ENCODE measurements around the gene XRCC1.
A peak's percentile ranks its signal among the peaks of the same experiment; 100 is the strongest.

XRCC1 gene

GRCh38 chr19:43534305-43534815 lies 41.0 kb downstream of the XRCC1 start:
- no peak overlapping the region for H3K27ac ChIP-seq
- H3K4me3 ChIP-seq (ENCODE audit: low read depth, low read length) = peak overlapping the region; percentile 54
- no peak for DNase-seq
- in situ Hi-C loops (cut with HindIII; ENCODE audit: low pct_ligation_motif_present, low sequenced_read_pairs) = no loop called here
- no peaks in the 10 kb centered on the region for H3K27me3 ChIP-seq (replicated peaks)
- no peak for TF ChIP-seq CTCF (IDR thresholded peaks at IDR 0.05; ENCODE audit: low read depth, low read length, missing control alignments)
- peaks cover 5% of the 10 kb centered on the region for H3K36me3 ChIP-seq (replicated peaks)

GRCh38 chr19:43533546-43534304 lies 41.6 kb downstream of the XRCC1 start:
- no peak for TF ChIP-seq CTCF (IDR thresholded peaks at IDR 0.05; ENCODE audit: low read depth, low read length, missing control alignments)
- Histone ChIP-seq H3K27ac (peak overlapping the region; percentile 25), H3K27me3 (replicated peaks) (no peaks in the 10 kb centered on the region), H3K36me3 (replicated peaks) (no peaks in the 10 kb centered on the region), H3K4me3 (ENCODE audit: low read depth, low read length) (peak overlapping the region; percentile 61)
- in situ Hi-C loops (cut with HindIII; ENCODE audit: low pct_ligation_motif_present, low sequenced_read_pairs) = no loop called here
- DNase-seq = peak; percentile 100

GRCh38 chr19:43532962-43533545 lies 42.3 kb downstream of the XRCC1 start, which contains the start of gene ZNF575:
TSS of gene ZNF575 (plus strand) at chr19:43533188. CDS start at chr19:43534423, 1,235 bp downstream.
- peak within 1 kb of the TSS; percentile 61 for H3K4me3 ChIP-seq (ENCODE audit: low read depth, low read length)
- in situ Hi-C loops (cut with HindIII; ENCODE audit: low pct_ligation_motif_present, low sequenced_read_pairs) = no loop called here
- H3K36me3 ChIP-seq (replicated peaks) = no peaks in the 10 kb centered on the region
- no peaks in the 10 kb centered on the region for H3K27me3 ChIP-seq (replicated peaks)
- DNase-seq = peak; percentile 92
- TF ChIP-seq CTCF (IDR thresholded peaks at IDR 0.05; ENCODE audit: low read depth, low read length, missing control alignments) = no peak
- peak within 1 kb of the TSS; percentile 25 for H3K27ac ChIP-seq

GRCh38 chr19:43532571-43532961 lies 42.8 kb downstream of the XRCC1 start:
- H3K36me3 ChIP-seq (replicated peaks) = no peaks in the 10 kb centered on the region
- no peak for TF ChIP-seq CTCF (IDR thresholded peaks at IDR 0.05; ENCODE audit: low read depth, low read length, missing control alignments)
- H3K27ac ChIP-seq = no peak overlapping the region
- H3K4me3 ChIP-seq (ENCODE audit: low read depth, low read length) = peak overlapping the region; percentile 61
- DNase-seq = no peak
- in situ Hi-C loops (cut with HindIII; ENCODE audit: low pct_ligation_motif_present, low sequenced_read_pairs) = no loop called here
- no peaks in the 10 kb centered on the region for H3K27me3 ChIP-seq (replicated peaks)

GRCh38 chr19:43527860-43528622 lies 47.3 kb downstream of the XRCC1 start:
- H3K27ac ChIP-seq = no peak overlapping the region
- no peaks in the 10 kb centered on the region for H3K36me3 ChIP-seq (replicated peaks)
- in situ Hi-C loops (cut with HindIII; ENCODE audit: low pct_ligation_motif_present, low sequenced_read_pairs) = no loop called here
- no peak for TF ChIP-seq CTCF (IDR thresholded peaks at IDR 0.05; ENCODE audit: low read depth, low read length, missing control alignments)
- no peaks in the 10 kb centered on the region for H3K27me3 ChIP-seq (replicated peaks)
- H3K4me3 ChIP-seq (ENCODE audit: low read depth, low read length) = no peak overlapping the region
- DNase-seq = no peak
